ENCODE results near the gene GAPT. TPM values are rescaled to one million over a fixed set of nuclear protein-coding genes. Genes with fewer than 3 reads are reported as not detected.

The GAPT gene
- total and polyA plus RNA-seq, 2 donors (not counting 3 experiments of a cell fraction or from before 2014, with no cell fraction given), result not detected

DNA sequence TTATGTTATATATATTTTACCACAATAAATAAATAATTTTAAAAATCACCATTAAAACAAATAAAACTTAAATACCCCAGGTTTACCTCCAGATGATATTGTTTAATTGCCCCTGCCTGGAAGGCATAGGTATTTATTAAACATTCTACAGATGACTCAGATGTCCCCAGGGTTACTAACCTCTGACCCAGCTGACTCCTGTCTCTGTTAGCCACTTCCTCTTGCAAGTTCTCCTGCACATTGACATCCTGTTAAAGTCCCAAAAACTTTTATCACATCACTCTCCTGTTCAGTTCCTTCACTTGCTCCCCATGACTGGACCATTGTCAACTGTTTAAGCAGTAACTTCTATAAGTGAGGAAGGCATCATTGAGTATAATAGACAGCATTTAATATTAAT lies 54.7 kb downstream of the GAPT start:
- DNase-seq (ENCODE audit: low read depth, low spot score), result no peak
- no peak overlapping the region for H3K4me3 ChIP-seq (replicated peaks in 1 of 3; ENCODE audit: insufficient read depth in 1 of 3, low read depth in 1 of 3, low read length in 3 of 3)
- no peaks in the 10 kb centered on the region for H3K9me3 ChIP-seq (replicated peaks; ENCODE audit: control insufficient read depth, insufficient read depth, low read length)
- H3K4me2 ChIP-seq (ENCODE audit: insufficient read depth, low read length), result no peak overlapping the region
- no peak overlapping the region for H3K27ac ChIP-seq (ENCODE audit: insufficient read depth, low read depth, low read length)
- H4K20me1 ChIP-seq (replicated peaks; ENCODE audit: control insufficient read depth, extremely low read depth, insufficient read depth, low read length), result no peaks in the 10 kb centered on the region
- BruUV-seq (replicated peaks), result no TSS peak
- no peaks in the 10 kb centered on the region for H3K36me3 ChIP-seq (ENCODE audit: control insufficient read depth in 2 of 2, extremely low read depth in 1 of 2, insufficient read depth in 2 of 2, low read length in 2 of 2)
- TF ChIP-seq POLR2A (IDR thresholded peaks at IDR 0.05; ENCODE audit: low read depth, low read length), result no peak
- no peaks in the 10 kb centered on the region for H3K9me1 ChIP-seq (replicated peaks; ENCODE audit: control insufficient read depth, extremely low read depth, insufficient read depth, low read length)
- ChIA-PET POLR2A (no interaction called here), CTCF (interaction anchor here (1.4 kb wide), 1 partner anchor 13 kb away, joined by 3 read pairs; no protein-coding TSS in a partner anchor)
- H3K9ac ChIP-seq (replicated peaks; ENCODE audit: extremely low read depth, insufficient read depth, low read length), result no peak overlapping the region
- no peaks in the 10 kb centered on the region for H3K27me3 ChIP-seq (ENCODE audit: control insufficient read depth in 2 of 2, insufficient read depth in 2 of 2, low read length in 2 of 2)
- no peaks in the 10 kb centered on the region for H3K4me1 ChIP-seq (ENCODE audit: control insufficient read depth, extremely low read depth, insufficient read depth, low read length)
- no peak overlapping the region for H2AFZ ChIP-seq (ENCODE audit: low read depth, low read length)
- dilution Hi-C loops (cut with MboI; ENCODE audit: extremely low pct_ligation_motif_present, low sequenced_read_pairs) (no loop called here), intact Hi-C loops (cut with micrococcal nuclease) (no loop called here)
- H3K79me2 ChIP-seq (ENCODE audit: control insufficient read depth, insufficient read depth, low read length), result no peaks in the 10 kb centered on the region
- no peak for FAIRE-seq

Small RNAs within 50 kb of the gene (microRNA-seq; reads per million reads assigned to microRNA genes)
- not detected for gene MIR548AE2 (ENCODE audit: borderline number of aligned reads, borderline replicate concordance)

Small RNAs within 50 kb of the gene (small RNA-seq; reads per million reads assigned to genes)
- not detected for gene MIR548AE2 (ENCODE audit: insufficient read depth, insufficient read length, low read depth, low replicate concordance)

Other genes with a start within 250 kb of the GAPT start
- 186 and 250 TPM in 2 replicates for gene PLK2, start 31.3 kb upstream of the GAPT start, total RNA-seq
- 187 and 199 TPM in 2 replicates for gene PLK2, start 31.3 kb upstream of the GAPT start, polyA plus RNA-seq
- gene RAB3C, start 91.6 kb downstream of the GAPT start, total RNA-seq, result 0.04 TPM in 1 of 2 replicates, not detected in the other
- 0.22 and 0.66 TPM in 2 replicates for gene RAB3C, start 91.6 kb downstream of the GAPT start, polyA plus RNA-seq

Measured in endothelial cell of umbilical vein (primary cell).